SU-DHL-6 (cell line): ENCODE data around the gene ABCC2.

Source experiments
- H2AFZ ChIP-seq: fragments of 200-600 bp; sonication (generic); 2 replicates; pipeline ENCODE4 v1.6.1; 2014; ENCODE audit warnings: low read depth, mild to moderate bottlenecking, moderate library complexity, mixed read lengths, antibody characterized with exemption, low read length; ENCODE audit not compliant: severe bottlenecking
- H3F3A ChIP-seq: fragments of 200-600 bp; shearing (Covaris generic); 2 replicates; pipeline ENCODE4 v1.6.0; 2016; ENCODE audit warnings: antibody characterized with exemption, mild to moderate bottlenecking; ENCODE audit not compliant: insufficient read depth
- H3K27ac ChIP-seq: fragments of 200-600 bp; sonication (generic); 2 replicates; pipeline ENCODE4 v1.5.1; 2016; ENCODE audit warnings: low read depth, mild to moderate bottlenecking, low read length, moderate library complexity, mixed read lengths
- H3K27me3 ChIP-seq: fragments of 200-600 bp; sonication (generic), shearing (Covaris generic); 2 replicates; pipeline ENCODE4 v1.6.0; 2014; ENCODE audit warnings: mild to moderate bottlenecking, low read length
- H3K36me3 ChIP-seq: fragments of 200-600 bp; sonication (generic); 2 replicates; pipeline ENCODE4 v1.6.1; 2014; ENCODE audit warnings: mild to moderate bottlenecking, low read length, mixed read lengths
- H3K4me2 ChIP-seq: fragments of 300-600, 200-600 bp; shearing (Covaris generic), sonication (generic); 2 replicates; pipeline ENCODE4 v1.6.0; 2014; ENCODE audit warnings: low read length, low read depth, mild to moderate bottlenecking; ENCODE audit not compliant: poor library complexity, severe bottlenecking
- H3K4me3 ChIP-seq: fragments of 200-600 bp; sonication (generic); 2 replicates; pipeline ENCODE4 v1.5.1; 2014; ENCODE audit warnings: antibody characterized with exemption, low read length, mild to moderate bottlenecking, mixed read lengths; ENCODE audit not compliant: insufficient read depth, poor library complexity, severe bottlenecking
- H3K79me2 ChIP-seq: fragments of 200-600 bp; sonication (generic); 2 replicates; pipeline ENCODE4 v1.6.1; 2014; ENCODE audit warnings: mild to moderate bottlenecking, low read length, moderate library complexity; ENCODE audit not compliant: insufficient read depth
- H3K9ac ChIP-seq: fragments of 200-600 bp; sonication (generic); 2 replicates; pipeline ENCODE4 v1.7.0; 2014; ENCODE audit warnings: mild to moderate bottlenecking, low read length
- H3K9me2 ChIP-seq: fragments of 200-600 bp; sonication (generic); replicated peaks from 2 replicates; pipeline ENCODE4 v1.6.1; 2014; ENCODE audit warnings: low read length; ENCODE audit not compliant: insufficient read depth
- H3K9me3 ChIP-seq: fragments of 200-600 bp; sonication (generic); 2 replicates; pipeline ENCODE4 v1.6.1; 2014; ENCODE audit warnings: low read length, mixed read lengths; ENCODE audit not compliant: insufficient read depth
- H4K20me1 ChIP-seq: fragments of 200-600 bp; sonication (generic); 2 replicates; pipeline ENCODE4 v1.6.1; 2014; ENCODE audit warnings: low read depth, mild to moderate bottlenecking, antibody characterized with exemption, low read length, moderate library complexity, mixed read lengths
- EZH2phosphoT487 ChIP-seq: fragments of 200-600 bp; sonication (generic), shearing (Covaris generic); conservative IDR thresholded peaks from 2 replicates; pipeline ENCODE4 v1.6.1; 2018; ENCODE audit warnings: mild to moderate bottlenecking, antibody characterized with exemption, low read length, moderate library complexity, mixed read lengths
- TF ChIP-seq, protein P1 (sequence below): fragments of 200-600 bp; sonication (generic); IDR thresholded peaks from one replicate; pipeline ENCODE4 v1.5.1; 2017; ENCODE audit warnings: antibody characterized with exemption, mild to moderate bottlenecking, low read length, moderate library complexity; ENCODE audit not compliant: insufficient read depth, poor library complexity, severe bottlenecking

Gene ABCC2

DNA sequence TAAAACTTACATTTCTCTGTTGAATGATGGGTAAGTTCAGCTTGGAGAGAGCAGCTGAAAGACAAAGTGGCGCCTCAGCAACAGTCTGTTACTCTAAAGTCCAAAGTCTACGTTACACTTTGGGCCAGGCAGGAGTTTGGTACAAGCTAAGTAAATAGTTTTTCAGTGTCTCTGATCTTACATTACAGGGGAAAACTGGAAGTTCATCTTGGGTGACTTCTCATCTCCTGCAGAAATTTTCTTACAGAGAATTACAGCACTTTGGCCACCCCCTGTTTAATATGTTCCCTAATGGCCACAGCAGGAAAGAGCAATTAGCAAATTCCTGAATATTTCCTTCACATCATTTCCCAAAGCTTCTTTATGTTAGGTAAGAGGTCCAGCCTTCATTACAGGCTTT lies 67.1 kb downstream of the ABCC2 start:
- H4K20me1 ChIP-seq, result no peaks in the 10 kb centered on the region
- TF ChIP-seq EZH2phosphoT487, result no peak
- TF ChIP-seq, protein P1, sequence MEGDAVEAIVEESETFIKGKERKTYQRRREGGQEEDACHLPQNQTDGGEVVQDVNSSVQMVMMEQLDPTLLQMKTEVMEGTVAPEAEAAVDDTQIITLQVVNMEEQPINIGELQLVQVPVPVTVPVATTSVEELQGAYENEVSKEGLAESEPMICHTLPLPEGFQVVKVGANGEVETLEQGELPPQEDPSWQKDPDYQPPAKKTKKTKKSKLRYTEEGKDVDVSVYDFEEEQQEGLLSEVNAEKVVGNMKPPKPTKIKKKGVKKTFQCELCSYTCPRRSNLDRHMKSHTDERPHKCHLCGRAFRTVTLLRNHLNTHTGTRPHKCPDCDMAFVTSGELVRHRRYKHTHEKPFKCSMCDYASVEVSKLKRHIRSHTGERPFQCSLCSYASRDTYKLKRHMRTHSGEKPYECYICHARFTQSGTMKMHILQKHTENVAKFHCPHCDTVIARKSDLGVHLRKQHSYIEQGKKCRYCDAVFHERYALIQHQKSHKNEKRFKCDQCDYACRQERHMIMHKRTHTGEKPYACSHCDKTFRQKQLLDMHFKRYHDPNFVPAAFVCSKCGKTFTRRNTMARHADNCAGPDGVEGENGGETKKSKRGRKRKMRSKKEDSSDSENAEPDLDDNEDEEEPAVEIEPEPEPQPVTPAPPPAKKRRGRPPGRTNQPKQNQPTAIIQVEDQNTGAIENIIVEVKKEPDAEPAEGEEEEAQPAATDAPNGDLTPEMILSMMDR, result no peak
- no peaks in the 10 kb centered on the region for H3F3A ChIP-seq
- H2AFZ ChIP-seq, result no peak overlapping the region
- H3K27me3 ChIP-seq, result no peaks in the 10 kb centered on the region
- no peak overlapping the region for H3K4me2 ChIP-seq
- H3K9me2 ChIP-seq, result no peaks in the 10 kb centered on the region
- H3K79me2 ChIP-seq, result no peaks in the 10 kb centered on the region
- H3K9me3 ChIP-seq, result no peaks in the 10 kb centered on the region
- no peak overlapping the region for H3K27ac ChIP-seq
- no peak overlapping the region for H3K4me3 ChIP-seq
- no peaks in the 10 kb centered on the region for H3K36me3 ChIP-seq
- H3K9ac ChIP-seq, result no peak overlapping the region

DNA sequence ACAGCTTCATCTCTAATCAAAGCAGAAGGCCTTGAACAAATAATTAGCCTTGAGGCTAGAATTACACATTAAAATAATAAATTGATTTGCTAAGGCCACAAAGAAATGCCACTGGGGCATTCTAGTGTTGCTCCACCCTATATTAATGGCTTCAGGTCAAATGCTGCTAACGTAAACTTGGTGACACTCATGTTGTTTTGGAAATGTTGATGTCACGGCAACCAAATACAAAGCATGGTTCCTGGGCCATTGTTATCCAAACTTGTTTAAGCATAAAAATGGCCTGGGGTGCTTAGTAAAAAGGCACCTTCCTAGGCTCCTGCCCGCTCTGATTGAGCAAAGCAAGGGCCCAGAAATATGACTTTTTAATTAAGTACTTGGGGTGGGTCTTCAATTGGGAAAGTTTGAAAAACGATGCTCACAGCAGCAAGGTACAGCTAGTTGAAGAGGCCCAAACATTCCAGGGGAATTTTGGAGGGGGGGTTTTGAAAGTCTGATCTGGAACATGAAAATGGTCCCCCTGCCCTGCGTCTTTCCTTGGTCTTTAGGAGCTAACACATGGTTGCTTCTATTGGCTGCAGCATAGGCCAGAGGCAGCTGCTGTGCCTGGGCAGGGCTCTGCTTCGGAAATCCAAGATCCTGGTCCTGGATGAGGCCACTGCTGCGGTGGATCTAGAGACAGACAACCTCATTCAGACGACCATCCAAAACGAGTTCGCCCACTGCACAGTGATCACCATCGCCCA lies 67.8 kb downstream of the ABCC2 start:
- Histone ChIP-seq H3K79me2 (no peaks in the 10 kb centered on the region), H3K36me3 (no peaks in the 10 kb centered on the region), H3K4me2 (no peak overlapping the region), H3K9ac (no peak overlapping the region), H3F3A (no peaks in the 10 kb centered on the region), H2AFZ (no peak overlapping the region), H3K9me2 (no peaks in the 10 kb centered on the region), H3K4me3 (no peak overlapping the region), H3K27ac (no peak overlapping the region), H3K27me3 (no peaks in the 10 kb centered on the region), H4K20me1 (no peaks in the 10 kb centered on the region), H3K9me3 (no peaks in the 10 kb centered on the region)
- TF ChIP-seq, protein P1, result no peak
- no peak for TF ChIP-seq EZH2phosphoT487

DNA sequence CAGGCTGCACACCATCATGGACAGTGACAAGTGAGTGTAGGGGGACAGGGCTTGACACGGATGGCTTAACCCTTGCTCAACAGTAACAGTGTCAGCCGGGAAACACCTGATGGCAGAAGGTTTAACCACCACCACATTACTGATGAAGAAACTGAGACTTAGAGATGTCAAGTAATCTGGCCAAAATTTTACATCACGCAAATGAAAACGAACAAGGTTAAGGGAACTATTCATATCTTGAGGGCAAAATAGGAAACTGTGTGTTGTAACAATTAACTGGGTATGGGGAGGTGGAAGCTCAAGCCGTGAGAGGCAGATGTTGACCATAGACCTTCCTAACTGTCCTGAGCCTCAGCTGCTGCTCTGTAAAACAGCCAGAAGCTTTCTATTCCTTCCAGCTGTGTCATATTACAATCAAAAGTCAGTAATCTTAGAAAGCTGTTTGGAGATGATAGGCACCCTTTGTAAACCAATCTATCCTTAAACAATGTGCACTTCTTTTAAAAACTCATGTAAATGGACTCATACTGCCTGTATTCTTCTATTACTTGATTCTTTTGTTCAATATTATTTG lies 68.4 kb downstream of the ABCC2 start:
- H3K36me3 ChIP-seq, result no peaks in the 10 kb centered on the region
- no peaks in the 10 kb centered on the region for H3F3A ChIP-seq
- no peaks in the 10 kb centered on the region for H3K27me3 ChIP-seq
- TF ChIP-seq, protein P1, result no peak
- TF ChIP-seq EZH2phosphoT487, result no peak
- H3K4me2 ChIP-seq, result no peak overlapping the region
- no peaks in the 10 kb centered on the region for H3K79me2 ChIP-seq
- no peak overlapping the region for H3K27ac ChIP-seq
- H3K9ac ChIP-seq, result no peak overlapping the region
- no peaks in the 10 kb centered on the region for H4K20me1 ChIP-seq
- H2AFZ ChIP-seq, result no peak overlapping the region
- H3K4me3 ChIP-seq, result no peak overlapping the region
- no peaks in the 10 kb centered on the region for H3K9me3 ChIP-seq
- no peaks in the 10 kb centered on the region for H3K9me2 ChIP-seq
